OCI-LY3 (cell line): Measurements from ENCODE around the gene PPM1B.

Source experiments
- H2AFZ ChIP-seq: fragments of 200-600, 300-600 bp; shearing (Covaris generic); 2 replicates; pipeline ENCODE4 v1.6.0; 2014; ENCODE audit warnings: antibody characterized with exemption, low read depth, low read length
- H3K27ac ChIP-seq: fragments of 200-600, 300-600 bp; sonication (generic); 2 replicates; pipeline ENCODE4 v1.5.1; 2014; ENCODE audit warnings: mild to moderate bottlenecking, low read length, moderate library complexity, mixed read lengths
- H3K27me3 ChIP-seq: fragments of 200-600, 300-600 bp; sonication (generic); 2 replicates; pipeline ENCODE4 v1.6.1; 2014; ENCODE audit warnings: low read depth, low read length, mixed read lengths
- H3K36me3 ChIP-seq: fragments of 200-600, 300-600 bp; sonication (generic); replicated peaks from 2 replicates; pipeline ENCODE3; 2014; ENCODE audit warnings: low read depth, low read length, mixed read lengths
- H3K4me1 ChIP-seq: fragments of 300-600, 200-600 bp; sonication (generic); 2 replicates; pipeline ENCODE4 v1.6.1; 2014; ENCODE audit warnings: low read length, mixed read lengths
- H3K4me2 ChIP-seq: fragments of 200-600, 300-600 bp; sonication (generic); 2 replicates; pipeline ENCODE4 v1.6.1; 2014; ENCODE audit warnings: low read length, mixed read lengths
- H3K4me3 ChIP-seq: fragments of 300-600, 200-600 bp; sonication (generic); 2 replicates; pipeline ENCODE4 v1.5.1; 2014; ENCODE audit warnings: antibody characterized with exemption, mild to moderate bottlenecking, low read length, moderate library complexity
- H3K79me2 ChIP-seq: fragments of 300-600, 200-600 bp; shearing (Covaris generic); 2 replicates; pipeline ENCODE4 v1.6.1; 2014; ENCODE audit warnings: mild to moderate bottlenecking, low read length, mixed read lengths
- H3K9ac ChIP-seq: fragments of 300-600, 200-600 bp; shearing (Covaris generic); 2 replicates; pipeline ENCODE4 v1.6.0; 2014; ENCODE audit warnings: mild to moderate bottlenecking, low read length, moderate library complexity
- H3K9me3 ChIP-seq: fragments of 200-600, 300-600 bp; shearing (Covaris generic); 2 replicates; pipeline ENCODE4 v1.6.1; 2014; ENCODE audit warnings: low read length, mixed read lengths; ENCODE audit not compliant: insufficient read depth
- H4K20me1 ChIP-seq: fragments of 200-600, 300-600 bp; sonication (generic); 2 replicates; pipeline ENCODE4 v1.6.1; 2016; ENCODE audit warnings: low read length, mixed read lengths; ENCODE audit not compliant: insufficient read depth
- EZH2phosphoT487 ChIP-seq: fragments of 200-600 bp; shearing (Covaris generic); IDR thresholded peaks from 2 replicates; pipeline ENCODE4 v1.6.1; 2018; ENCODE audit warnings: antibody characterized with exemption, mixed run types, low read depth
- TF ChIP-seq, protein P1 (sequence below): fragments of 200-600, 300-600 bp; sonication (generic); IDR thresholded peaks from 2 replicates; pipeline ENCODE4 v1.5.1; 2014; ENCODE audit warnings: antibody characterized with exemption, low read length, low read depth

PPM1B gene

DNA sequence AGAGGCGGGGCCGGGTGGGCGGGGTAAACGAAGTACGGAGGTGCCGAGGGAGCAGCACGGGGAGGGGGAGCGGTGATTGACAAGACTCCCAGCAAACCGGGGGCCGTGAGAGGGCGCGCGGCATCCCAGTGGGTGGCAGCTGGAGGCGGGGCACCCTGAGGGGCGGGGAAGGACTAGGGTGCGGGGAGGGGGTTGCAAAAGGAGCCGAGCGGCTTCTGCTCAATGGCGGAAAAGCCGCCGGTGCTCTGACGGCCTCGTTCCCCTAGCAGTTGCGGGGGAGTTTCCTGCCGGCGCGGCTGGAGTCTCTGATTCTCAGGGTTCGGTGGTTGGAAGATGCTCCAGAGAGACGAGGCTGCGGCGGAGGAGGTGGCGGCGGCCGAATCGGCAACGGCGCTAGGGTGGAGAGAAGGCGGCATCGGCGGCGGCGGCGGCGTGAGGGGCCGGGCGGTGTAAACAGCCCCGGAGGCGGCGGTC, at the start of gene PPM1B:
Gene PPM1B, plus strand, starts transcription at position 195 of the 474 bp plus-strand sequence. CDS start 32,325 bp downstream, outside the sequence.
- Histone ChIP-seq H2AFZ (peak within 1 kb of the TSS; percentile 87), H3K9me3 (no peaks in the 10 kb centered on the region), H3K4me1 (peaks cover 14% of the 10 kb centered on the region), H3K27ac (peak within 1 kb of the TSS; percentile 85), H3K9ac (peak within 1 kb of the TSS; percentile 88), H3K27me3 (no peaks in the 10 kb centered on the region), H3K4me3 (peak within 1 kb of the TSS; percentile 90), H3K79me2 (peaks cover 49% of the 10 kb centered on the region), H4K20me1 (peaks cover 31% of the 10 kb centered on the region), H3K36me3 (peaks cover 3% of the 10 kb centered on the region), H3K4me2 (peak within 1 kb of the TSS; percentile 74)
- TF ChIP-seq, protein P1, sequence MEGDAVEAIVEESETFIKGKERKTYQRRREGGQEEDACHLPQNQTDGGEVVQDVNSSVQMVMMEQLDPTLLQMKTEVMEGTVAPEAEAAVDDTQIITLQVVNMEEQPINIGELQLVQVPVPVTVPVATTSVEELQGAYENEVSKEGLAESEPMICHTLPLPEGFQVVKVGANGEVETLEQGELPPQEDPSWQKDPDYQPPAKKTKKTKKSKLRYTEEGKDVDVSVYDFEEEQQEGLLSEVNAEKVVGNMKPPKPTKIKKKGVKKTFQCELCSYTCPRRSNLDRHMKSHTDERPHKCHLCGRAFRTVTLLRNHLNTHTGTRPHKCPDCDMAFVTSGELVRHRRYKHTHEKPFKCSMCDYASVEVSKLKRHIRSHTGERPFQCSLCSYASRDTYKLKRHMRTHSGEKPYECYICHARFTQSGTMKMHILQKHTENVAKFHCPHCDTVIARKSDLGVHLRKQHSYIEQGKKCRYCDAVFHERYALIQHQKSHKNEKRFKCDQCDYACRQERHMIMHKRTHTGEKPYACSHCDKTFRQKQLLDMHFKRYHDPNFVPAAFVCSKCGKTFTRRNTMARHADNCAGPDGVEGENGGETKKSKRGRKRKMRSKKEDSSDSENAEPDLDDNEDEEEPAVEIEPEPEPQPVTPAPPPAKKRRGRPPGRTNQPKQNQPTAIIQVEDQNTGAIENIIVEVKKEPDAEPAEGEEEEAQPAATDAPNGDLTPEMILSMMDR, result no peak
- no peak for TF ChIP-seq EZH2phosphoT487

- Histone ChIP-seq H3K4me1 (peaks cover 7% of the 10 kb centered on the region), H3K36me3 (no peaks in the 10 kb centered on the region), H3K4me3 (no peak overlapping the region), H3K9ac (no peak overlapping the region), H4K20me1 (no peaks in the 10 kb centered on the region), H3K9me3 (no peaks in the 10 kb centered on the region), H3K27ac (no peak overlapping the region), H3K79me2 (no peaks in the 10 kb centered on the region), H3K4me2 (no peak overlapping the region), H2AFZ (no peak overlapping the region), H3K27me3 (no peaks in the 10 kb centered on the region)
- TF ChIP-seq EZH2phosphoT487, result no peak
Measured at GRCh38 chr2:44119878-44120277, 48.8 kb upstream of the PPM1B start.

GRCh38 chr2:44120428-44120827, 48.2 kb upstream of the PPM1B start:
- Histone ChIP-seq H3K4me1 (peaks cover 7% of the 10 kb centered on the region), H4K20me1 (no peaks in the 10 kb centered on the region), H3K79me2 (no peaks in the 10 kb centered on the region), H3K27ac (no peak overlapping the region), H3K9me3 (no peaks in the 10 kb centered on the region), H3K4me3 (no peak overlapping the region), H2AFZ (no peak overlapping the region), H3K27me3 (no peaks in the 10 kb centered on the region), H3K36me3 (no peaks in the 10 kb centered on the region), H3K4me2 (peak overlapping the region; percentile 26; the same call in 1 of the 2 replicates), H3K9ac (no peak overlapping the region)
- TF ChIP-seq, protein P1, result no peak
- TF ChIP-seq EZH2phosphoT487, result no peak

DNA sequence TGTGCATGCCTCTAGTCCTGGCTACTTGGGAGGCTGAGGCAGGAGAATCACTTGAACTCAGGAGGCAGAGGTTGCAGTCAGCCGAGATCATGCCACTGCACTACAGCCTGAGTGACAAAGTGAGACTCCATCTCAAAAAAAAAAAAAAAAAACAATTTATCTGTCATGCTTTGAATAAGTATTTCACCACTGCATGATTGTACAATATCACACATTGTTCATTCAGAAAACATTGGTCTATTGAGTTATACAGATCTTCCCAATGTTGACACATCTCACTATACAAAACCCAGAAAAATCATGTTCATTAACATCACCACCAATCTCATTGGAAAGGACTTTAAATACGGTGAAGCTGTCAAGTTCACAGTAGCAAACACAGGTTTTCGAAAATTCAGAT, 46.8 kb upstream of the PPM1B start:
- no peaks in the 10 kb centered on the region for H3K36me3 ChIP-seq
- no peaks in the 10 kb centered on the region for H4K20me1 ChIP-seq
- H3K4me1 ChIP-seq, result peaks cover 7% of the 10 kb centered on the region
- H3K9me3 ChIP-seq, result no peaks in the 10 kb centered on the region
- no peaks in the 10 kb centered on the region for H3K79me2 ChIP-seq
- H3K27ac ChIP-seq, result no peak overlapping the region
- H2AFZ ChIP-seq, result no peak overlapping the region
- TF ChIP-seq, protein P1, result no peak
- no peak for TF ChIP-seq EZH2phosphoT487
- no peak overlapping the region for H3K9ac ChIP-seq
- no peak overlapping the region for H3K4me3 ChIP-seq
- no peak overlapping the region for H3K4me2 ChIP-seq
- H3K27me3 ChIP-seq, result peaks cover 10% of the 10 kb centered on the region
